ENCODE data around the gene SPOCK3.

SPOCK3 gene

GRCh38 chr4:167171928-167172327, 62.4 kb downstream of the SPOCK3 start:
- DNase-seq = no peak

- DNase-seq = no peak
Measured at GRCh38 chr4:167168611-167169010, 65.7 kb downstream of the SPOCK3 start.

- DNase-seq = no peak
Measured at GRCh38 chr4:167150587-167150986, 83.7 kb downstream of the SPOCK3 start.

- no peak for DNase-seq
Measured at GRCh38 chr4:167144605-167145004, 89.7 kb downstream of the SPOCK3 start.

- DNase-seq = no peak
Measured at GRCh38 chr4:167143018-167143417, 91.3 kb downstream of the SPOCK3 start.

GRCh38 chr4:167136270-167136669, 98.0 kb downstream of the SPOCK3 start:
- no peak for DNase-seq

GRCh38 chr4:167129146-167129545, 105.1 kb downstream of the SPOCK3 start:
- DNase-seq = no peak

- DNase-seq = no peak
Measured at GRCh38 chr4:167119392-167119791, 114.9 kb downstream of the SPOCK3 start.

- DNase-seq = no peak
Measured at GRCh38 chr4:167117273-167117672, 117.0 kb downstream of the SPOCK3 start.

GRCh38 chr4:167114416-167114971, 119.8 kb downstream of the SPOCK3 start:
- DNase-seq = no peak

GRCh38 chr4:167111622-167112021, 122.7 kb downstream of the SPOCK3 start:
- no peak for DNase-seq

- no peak for DNase-seq
Measured at GRCh38 chr4:167111092-167111491, 123.2 kb downstream of the SPOCK3 start.

- no peak for DNase-seq
Measured at GRCh38 chr4:167109859-167110258, 124.4 kb downstream of the SPOCK3 start.

- no peak for DNase-seq
Measured at GRCh38 chr4:167105857-167106256, 128.4 kb downstream of the SPOCK3 start.

- DNase-seq = no peak
Measured at GRCh38 chr4:167102475-167102874, 131.8 kb downstream of the SPOCK3 start.

GRCh38 chr4:167101035-167101434, 133.3 kb downstream of the SPOCK3 start:
- no peak for DNase-seq

GRCh38 chr4:167100120-167100519, 134.2 kb downstream of the SPOCK3 start:
- DNase-seq = no peak

- no peak for DNase-seq
Measured at GRCh38 chr4:167088115-167088514, 146.2 kb downstream of the SPOCK3 start.

GRCh38 chr4:167084321-167084720, 150.0 kb downstream of the SPOCK3 start:
- no peak for DNase-seq

GRCh38 chr4:167079762-167080161, 154.5 kb downstream of the SPOCK3 start:
- no peak for DNase-seq

- DNase-seq = no peak
Measured at GRCh38 chr4:167052631-167053091, 181.6 kb downstream of the SPOCK3 start.

- no peak for DNase-seq
Measured at GRCh38 chr4:167049257-167049656, 185.0 kb downstream of the SPOCK3 start.

GRCh38 chr4:167041524-167041923, 192.8 kb downstream of the SPOCK3 start:
- no peak for DNase-seq

- DNase-seq = no peak
Measured at GRCh38 chr4:167035390-167035789, 198.9 kb downstream of the SPOCK3 start.

GRCh38 chr4:167034983-167035382, 199.3 kb downstream of the SPOCK3 start:
- no peak for DNase-seq

All from inflammatory macrophage (primary cell).